ENCODE measurements around the gene TPP2.

DNA sequence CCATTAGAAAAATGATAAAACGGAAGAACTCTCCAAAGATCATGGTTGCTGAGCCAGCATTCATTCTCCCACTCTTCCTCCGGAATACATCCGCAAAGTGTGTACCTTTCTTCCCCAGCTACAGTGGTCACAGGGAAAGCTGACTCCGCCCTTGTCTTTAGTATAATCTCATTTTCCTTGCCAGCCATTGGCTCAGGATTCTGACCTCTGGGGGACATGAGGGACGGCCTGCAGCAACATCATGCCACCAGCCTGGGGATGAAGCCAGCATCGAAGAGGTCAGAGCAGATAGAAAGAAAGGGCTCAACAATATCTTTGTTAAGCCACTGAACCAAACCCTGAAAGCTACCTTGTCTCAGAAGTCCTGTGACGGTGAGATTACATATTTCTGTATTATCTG lies 46.3 kb upstream of the TPP2 start:
- TF ChIP-seq EZH2 (IDR thresholded peaks at IDR 0.05; ENCODE audit: borderline replicate concordance, low read length) (no peak), CTCF (IDR thresholded peaks at IDR 0.05; ENCODE audit: low read length) (no peak)
